Thymus (tissue), 14 donors: ENCODE data around the gene WDR55. TPM values are rescaled to one million over a fixed set of nuclear protein-coding genes. Genes with fewer than 3 reads are reported as not detected.
"Not testable (repeated sequence)": the region's sequence is repeated elsewhere in the genome, so short reads cannot be mapped to it uniquely, and the experiment has no call there.

Experiments used
- DNase-seq, 9 donors: peaks; one replicate each; pipeline ENCODE4 v3.0.0-alpha.2; 2013; ENCODE audit warnings: low spot score in 9 of 9, low read depth in 6 of 9, missing footprints in 1 of 9
- H3K27ac ChIP-seq, 2 donors: one replicate each; pipeline ENCODE4 v1.5.1; 2013; ENCODE audit warnings: control low read depth in 1 of 2, low read depth in 1 of 2, low read length in 1 of 2, mild to moderate bottlenecking in 1 of 2, moderate library complexity in 1 of 2
- H3K27me3 ChIP-seq, 2 donors: one replicate each; pipeline ENCODE4 v1.5.1; 2013; ENCODE audit warnings: low read length in 1 of 2; ENCODE audit not compliant: control insufficient read depth in 2 of 2, insufficient read depth in 1 of 2
- H3K36me3 ChIP-seq, 2 donors: one replicate each; pipeline ENCODE4 v1.5.1; 2013; ENCODE audit warnings: low read length in 1 of 2, mild to moderate bottlenecking in 1 of 2, moderate library complexity in 1 of 2; ENCODE audit not compliant: control insufficient read depth in 2 of 2, insufficient read depth in 2 of 2
- H3K4me1 ChIP-seq, 2 donors: one replicate each; pipeline ENCODE4 v1.5.1; 2013; ENCODE audit warnings: low read length in 2 of 2; ENCODE audit not compliant: control insufficient read depth in 2 of 2, insufficient read depth in 2 of 2
- H3K4me3 ChIP-seq, 2 donors: one replicate each; pipeline ENCODE4 v1.5.1; 2013; ENCODE audit warnings: low read length in 2 of 2, control low read depth in 1 of 2, mild to moderate bottlenecking in 1 of 2
- H3K9me3 ChIP-seq, 2 donors: one replicate each; pipeline ENCODE4 v1.5.1; 2013; ENCODE audit warnings: low read length in 1 of 2, mild to moderate bottlenecking in 1 of 2; ENCODE audit not compliant: control insufficient read depth in 2 of 2, insufficient read depth in 1 of 2
- WGBS: extraction: QIAGEN DNeasy Blood & Tissue Kit; methylation state at CpG from one replicate; pipeline ENCODE4 v1.1.7; 2013; 5-methylcytosine and 5-hydroxymethylcytosine counted together
- long read RNA-seq, 10 donors: transcript quantifications; one replicate each; lab custom pipeline, GENCODE V29; 2026
- polyA plus RNA-seq: library from polyadenylated mRNA; stranded (reverse); fragments of 200-250 nt; gene quantifications from one replicate; pipeline ENCODE4 v1.2.3, GENCODE V29; 2013
- total RNA-seq: library from RNA; stranded (reverse); fragments of 120-200 nt; gene quantifications from one replicate; pipeline ENCODE4 v1.2.4, GENCODE V29; 2013
- donor health status: healthy.

The WDR55 gene
- total RNA-seq (9.7 TPM), polyA plus RNA-seq (24.0 TPM)
- long read RNA-seq, donor 1: 0 reads
- long read RNA-seq, donor 2: 0 reads
- long read RNA-seq, donor 3, full-length matches to known transcripts: 7 of 7 reads
- long read RNA-seq, donor 3, partial matches to known transcripts: 0 of 7 reads
- long read RNA-seq, donor 3, other reads (novel, unspliced or antisense): 0 of 7 reads
- long read RNA-seq, donor 4, full-length matches to known transcripts: 1 of 1 reads
- long read RNA-seq, donor 4, partial matches to known transcripts: 0 of 1 reads
- long read RNA-seq, donor 4, other reads (novel, unspliced or antisense): 0 of 1 reads
- long read RNA-seq, donor 5, full-length matches to known transcripts: 5 of 87 reads
- long read RNA-seq, donor 5, partial matches to known transcripts: 82 of 87 reads
- long read RNA-seq, donor 5, other reads (novel, unspliced or antisense): 0 of 87 reads
- long read RNA-seq, donor 6: 0 reads
- long read RNA-seq, donor 7, full-length matches to known transcripts: 3 of 3 reads
- long read RNA-seq, donor 7, partial matches to known transcripts: 0 of 3 reads
- long read RNA-seq, donor 7, other reads (novel, unspliced or antisense): 0 of 3 reads
- long read RNA-seq, donor 8, full-length matches to known transcripts: 3 of 3 reads
- long read RNA-seq, donor 8, partial matches to known transcripts: 0 of 3 reads
- long read RNA-seq, donor 8, other reads (novel, unspliced or antisense): 0 of 3 reads
- long read RNA-seq, donor 9: 0 reads
- long read RNA-seq, donor 10, full-length matches to known transcripts: 4 of 4 reads
- long read RNA-seq, donor 10, partial matches to known transcripts: 0 of 4 reads
- long read RNA-seq, donor 10, other reads (novel, unspliced or antisense): 0 of 4 reads

GRCh38 chr5:140664359-140665119, at the start of gene WDR55:
Gene WDR55 (plus strand): TSS chr5:140664904. CDS start chr5:140664913, 9 bp downstream.
- peak within 1 kb of the TSS; percentile 86 to 96 for H3K27ac ChIP-seq
- H3K4me1 ChIP-seq: peaks cover 3 to 13% of the 10 kb centered on the region in 2 donors
- H3K36me3 ChIP-seq: peaks cover 52 to 62% of the 10 kb centered on the region in 2 donors
- peak within 1 kb of the TSS; percentile 72 to 86 for H3K4me3 ChIP-seq
- no peaks in the 10 kb centered on the region for H3K9me3 ChIP-seq
- no peaks in the 10 kb centered on the region for H3K27me3 ChIP-seq
- DNase-seq: peak; percentile 77 to 95 (median 86)
- under 1% methylated on average over 54 of the region's 54 CpGs for WGBS

- H3K4me3 ChIP-seq: no peak overlapping the region
- no peak overlapping the region for H3K27ac ChIP-seq
- DNase-seq: no peak
- no peaks in the 10 kb centered on the region for H3K4me1 ChIP-seq
- H3K36me3 ChIP-seq: no peaks in the 10 kb centered on the region
- H3K9me3 ChIP-seq: no peaks in the 10 kb centered on the region
- H3K27me3 ChIP-seq: peaks cover 0 to 4% of the 10 kb centered on the region in 2 donors
- WGBS: 95% methylated on average over 3 of the region's 3 CpGs
Measured at GRCh38 chr5:140622301-140622700, 42.4 kb upstream of the WDR55 start.

- H3K4me1 ChIP-seq, H3K27me3 ChIP-seq, H3K27ac ChIP-seq, H3K36me3 ChIP-seq, H3K9me3 ChIP-seq, DNase-seq, H3K4me3 ChIP-seq: not testable (repeated sequence)
Measured at GRCh38 chr5:140623061-140623460, 41.6 kb upstream of the WDR55 start.

- H3K4me1 ChIP-seq, H3K4me3 ChIP-seq, DNase-seq, H3K36me3 ChIP-seq, H3K27ac ChIP-seq, H3K9me3 ChIP-seq: not testable (repeated sequence)
- 95% methylated on average over 10 of the region's 10 CpGs for WGBS
- H3K27me3 ChIP-seq: peaks cover 0 to 12% of the 10 kb centered on the region in 2 donors
Measured at GRCh38 chr5:140624886-140625285, 39.8 kb upstream of the WDR55 start.

- Histone ChIP-seq H3K4me3 (no peak overlapping the region), H3K27ac (no peak overlapping the region), H3K9me3 (peaks cover 0 to 2% of the 10 kb centered on the region in 2 donors), H3K36me3 (no peaks in the 10 kb centered on the region), H3K27me3 (peaks cover 17 to 38% of the 10 kb centered on the region in 2 donors), H3K4me1 (peaks cover 11 to 14% of the 10 kb centered on the region in 2 donors)
- DNase-seq: no peak
- 98% methylated on average over 6 of the region's 6 CpGs for WGBS
Measured at GRCh38 chr5:140627972-140628371, 36.7 kb upstream of the WDR55 start.

GRCh38 chr5:140628711-140629110, 36.0 kb upstream of the WDR55 start:
- Histone ChIP-seq H3K4me3 (no peak overlapping the region), H3K27me3 (peaks cover 23 to 45% of the 10 kb centered on the region in 2 donors), H3K4me1 (peaks cover 11 to 17% of the 10 kb centered on the region in 2 donors), H3K36me3 (no peaks in the 10 kb centered on the region), H3K27ac (no peak overlapping the region), H3K9me3 (peaks cover 0 to 2% of the 10 kb centered on the region in 2 donors)
- no peak for DNase-seq
- WGBS: 84% methylated on average over 1 of the region's 1 CpG

- whole genome bisulfite sequencing: 88% methylated on average over 2 of the region's 2 CpGs
- DNase-seq: no peak
- Histone ChIP-seq H3K27ac (no peak overlapping the region), H3K4me1 (peaks cover 11 to 17% of the 10 kb centered on the region in 2 donors), H3K27me3 (peaks cover 26 to 51% of the 10 kb centered on the region in 2 donors), H3K9me3 (peaks cover 0 to 2% of the 10 kb centered on the region in 2 donors), H3K4me3 (no peak overlapping the region), H3K36me3 (no peaks in the 10 kb centered on the region)
Measured at GRCh38 chr5:140630292-140631035, 34.2 kb upstream of the WDR55 start.

- Histone ChIP-seq H3K9me3 (peaks cover 0 to 2% of the 10 kb centered on the region in 2 donors), H3K36me3 (no peaks in the 10 kb centered on the region), H3K4me1 (peaks cover 11 to 17% of the 10 kb centered on the region in 2 donors), H3K27ac (no peak overlapping the region), H3K4me3 (no peak overlapping the region), H3K27me3 (peaks cover 26 to 51% of the 10 kb centered on the region in 2 donors)
- no peak for DNase-seq
- 96% methylated on average over 4 of the region's 4 CpGs for WGBS
Measured at GRCh38 chr5:140631036-140631417, 33.7 kb upstream of the WDR55 start.
